ENCODE measurements around the gene DNAJC1. TPM values are rescaled to one million over a fixed set of nuclear protein-coding genes. Genes with fewer than 3 reads are reported as not detected.

DNAJC1 gene
- total RNA-seq, 5 donors from 2014 or later (not counting 1 experiment from before 2014, with no cell fraction given), result 12.8 to 23.1 (median 16.7) TPM

- H3K27ac ChIP-seq (ENCODE audit: low read length), result no peak overlapping the region
- H3K4me1 Mint-ChIP-seq, result peaks cover 0 to 6% (median 0%) of the 10 kb centered on the region in 3 donors
- H3K4me3 ChIP-seq (ENCODE audit: control insufficient read depth in 1 of 2, extremely low read depth in 1 of 2, low read length in 1 of 2), result no peak overlapping the region
- H3K36me3 Mint-ChIP-seq, result peaks cover 25% of the 10 kb centered on the region
- H3K9me3 ChIP-seq, result no peaks in the 10 kb centered on the region
- H3K4me3 Mint-ChIP-seq, result no peak overlapping the region
- WGBS (ENCODE audit: insufficient coverage), result 80% methylated on average over 1 of the region's 2 CpGs
- ATAC-seq (replicated peaks in 1 of 4) (no peak), DNase-seq (no peak)
- H3K27ac Mint-ChIP-seq, result no peak overlapping the region
- CTCF ChIA-PET, result interaction anchor here in 1 of 2 donors (0.6 kb wide), 1 partner anchor 153 kb away, joined by 5 read pairs; no protein-coding TSS in a partner anchor
- no peaks in the 10 kb centered on the region for H3K9me3 Mint-ChIP-seq
- peaks cover 0 to 2% of the 10 kb centered on the region in 2 donors for H3K36me3 ChIP-seq (ENCODE audit: control insufficient read depth in 2 of 2, extremely low read depth in 1 of 2, insufficient read depth in 1 of 2, low read length in 1 of 2)
- POLR2A ChIA-PET, result no interaction called here
- H3K27me3 ChIP-seq (replicated peaks in 1 of 2; ENCODE audit: control insufficient read depth in 2 of 2, extremely low read depth in 1 of 2, insufficient read depth in 2 of 2, low read length in 1 of 2), result no peaks in the 10 kb centered on the region
- no peaks in the 10 kb centered on the region for H3K27me3 Mint-ChIP-seq
- peaks cover 0 to 7% of the 10 kb centered on the region in 2 experiments for H3K4me1 ChIP-seq (ENCODE audit: control insufficient read depth in 1 of 2, extremely low read depth in 1 of 2, insufficient read depth in 2 of 2, low read length in 2 of 2)
Measured at GRCh38 chr10:21912625-21913024, 90.9 kb downstream of the DNAJC1 start.

- POLR2A ChIA-PET, result interaction anchor here in 1 of 2 donors (0.7 kb wide), 1 partner anchor 9 kb away, joined by 6 read pairs; no protein-coding TSS in a partner anchor
- no CpG with 5 or more reads among the region's 5 CpGs for WGBS (ENCODE audit: insufficient coverage)
Measured at GRCh38 chr10:21910798-21911197, 92.7 kb downstream of the DNAJC1 start.

GRCh38 chr10:21907436-21907835, 96.1 kb downstream of the DNAJC1 start:
- Mint-ChIP-seq H3K4me1 (peaks cover 0 to 3% (median 0%) of the 10 kb centered on the region in 3 donors), H3K4me3 (no peak overlapping the region), H3K36me3 (peaks cover 41% of the 10 kb centered on the region), H3K27ac (no peak overlapping the region), H3K9me3 (no peaks in the 10 kb centered on the region), H3K27me3 (no peaks in the 10 kb centered on the region)
- POLR2A ChIA-PET, result no interaction called here
- DNase-seq (no peak), ATAC-seq (replicated peaks in 1 of 4) (no peak)
- WGBS (ENCODE audit: insufficient coverage), result no CpG with 5 or more reads among the region's 2 CpGs
- no peaks in the 10 kb centered on the region for H3K9me3 ChIP-seq
- H3K27me3 ChIP-seq (replicated peaks in 1 of 2; ENCODE audit: control insufficient read depth in 2 of 2, extremely low read depth in 1 of 2, insufficient read depth in 2 of 2, low read length in 1 of 2), result no peaks in the 10 kb centered on the region
- CTCF ChIA-PET, result no interaction called here
- H3K27ac ChIP-seq (ENCODE audit: low read length), result no peak overlapping the region
- peaks cover 0 to 3% of the 10 kb centered on the region in 2 experiments for H3K4me1 ChIP-seq (ENCODE audit: control insufficient read depth in 1 of 2, extremely low read depth in 1 of 2, insufficient read depth in 2 of 2, low read length in 2 of 2)
- peaks cover 0 to 7% of the 10 kb centered on the region in 2 donors for H3K36me3 ChIP-seq (ENCODE audit: control insufficient read depth in 2 of 2, extremely low read depth in 1 of 2, insufficient read depth in 1 of 2, low read length in 1 of 2)
- no peak overlapping the region for H3K4me3 ChIP-seq (ENCODE audit: control insufficient read depth in 1 of 2, extremely low read depth in 1 of 2, low read length in 1 of 2)

More at GRCh38 chr10:21910798-21911197, 92.7 kb downstream of the DNAJC1 start:
- Histone ChIP-seq H3K27ac (ENCODE audit: low read length) (no peak overlapping the region), H3K4me3 (ENCODE audit: control insufficient read depth in 1 of 2, extremely low read depth in 1 of 2, low read length in 1 of 2) (no peak overlapping the region), H3K4me1 (ENCODE audit: control insufficient read depth in 1 of 2, extremely low read depth in 1 of 2, insufficient read depth in 2 of 2, low read length in 2 of 2) (peaks cover 0 to 7% of the 10 kb centered on the region in 2 experiments), H3K9me3 (no peaks in the 10 kb centered on the region), H3K36me3 (ENCODE audit: control insufficient read depth in 2 of 2, extremely low read depth in 1 of 2, insufficient read depth in 1 of 2, low read length in 1 of 2) (peaks cover 0 to 2% of the 10 kb centered on the region in 2 donors), H3K27me3 (replicated peaks in 1 of 2; ENCODE audit: control insufficient read depth in 2 of 2, extremely low read depth in 1 of 2, insufficient read depth in 2 of 2, low read length in 1 of 2) (no peaks in the 10 kb centered on the region)
- Mint-ChIP-seq H3K9me3 (no peaks in the 10 kb centered on the region), H3K4me1 (peaks cover 0 to 6% (median 0%) of the 10 kb centered on the region in 3 donors), H3K27ac (no peak overlapping the region), H3K36me3 (peaks cover 30% of the 10 kb centered on the region), H3K4me3 (no peak overlapping the region), H3K27me3 (no peaks in the 10 kb centered on the region)
- ATAC-seq (replicated peaks in 1 of 4) (no peak), DNase-seq (no peak)
- CTCF ChIA-PET, result no interaction called here

- Mint-ChIP-seq H3K4me3 (no peak overlapping the region), H3K36me3 (peaks cover 35% of the 10 kb centered on the region), H3K27me3 (no peaks in the 10 kb centered on the region), H3K4me1 (no peaks in the 10 kb centered on the region), H3K27ac (no peak overlapping the region), H3K9me3 (no peaks in the 10 kb centered on the region)
- H3K36me3 ChIP-seq (ENCODE audit: control insufficient read depth in 2 of 2, extremely low read depth in 1 of 2, insufficient read depth in 1 of 2, low read length in 1 of 2), result peaks cover 0 to 7% of the 10 kb centered on the region in 2 donors
- POLR2A ChIA-PET, result interaction anchor here in 1 of 2 donors (0.6 kb wide), 1 partner anchor 242 kb away, joined by 3 read pairs; no protein-coding TSS in a partner anchor
- ATAC-seq (replicated peaks in 1 of 4) (no peak), DNase-seq (no peak)
- no peaks in the 10 kb centered on the region for H3K9me3 ChIP-seq
- no peaks in the 10 kb centered on the region for H3K4me1 ChIP-seq (ENCODE audit: control insufficient read depth in 1 of 2, extremely low read depth in 1 of 2, insufficient read depth in 2 of 2, low read length in 2 of 2)
- CTCF ChIA-PET, result interaction anchor here in 1 of 2 donors (0.6 kb wide), 1 partner anchor 143 kb away, joined by 3 read pairs; no protein-coding TSS in a partner anchor
- H3K4me3 ChIP-seq (ENCODE audit: control insufficient read depth in 1 of 2, extremely low read depth in 1 of 2, low read length in 1 of 2), result no peak overlapping the region
- H3K27ac ChIP-seq (ENCODE audit: low read length), result no peak overlapping the region
- whole genome bisulfite sequencing (ENCODE audit: insufficient coverage), result no CpG with 5 or more reads among the region's 2 CpGs
- H3K27me3 ChIP-seq (replicated peaks in 1 of 2; ENCODE audit: control insufficient read depth in 2 of 2, extremely low read depth in 1 of 2, insufficient read depth in 2 of 2, low read length in 1 of 2), result no peaks in the 10 kb centered on the region
Measured at GRCh38 chr10:21904930-21905329, 98.6 kb downstream of the DNAJC1 start.

GRCh38 chr10:21899736-21900135, 103.8 kb downstream of the DNAJC1 start:
- DNase-seq (no peak), ATAC-seq (replicated peaks in 1 of 4) (no peak)
- H3K27me3 ChIP-seq (replicated peaks in 1 of 2; ENCODE audit: control insufficient read depth in 2 of 2, extremely low read depth in 1 of 2, insufficient read depth in 2 of 2, low read length in 1 of 2), result no peaks in the 10 kb centered on the region
- H3K4me1 ChIP-seq (ENCODE audit: control insufficient read depth in 1 of 2, extremely low read depth in 1 of 2, insufficient read depth in 2 of 2, low read length in 2 of 2), result no peaks in the 10 kb centered on the region
- H3K27me3 Mint-ChIP-seq, result no peaks in the 10 kb centered on the region
- CTCF ChIA-PET, result no interaction called here
- no peaks in the 10 kb centered on the region for H3K9me3 ChIP-seq
- no peak overlapping the region for H3K4me3 Mint-ChIP-seq
- no peak overlapping the region for H3K4me3 ChIP-seq (ENCODE audit: control insufficient read depth in 1 of 2, extremely low read depth in 1 of 2, low read length in 1 of 2)
- H3K9me3 Mint-ChIP-seq, result peaks cover 0 to 6% (median 3%) of the 10 kb centered on the region in 3 donors
- H3K36me3 ChIP-seq (ENCODE audit: control insufficient read depth in 2 of 2, extremely low read depth in 1 of 2, insufficient read depth in 1 of 2, low read length in 1 of 2), result peaks cover 11 to 15% of the 10 kb centered on the region in 2 donors
- no peak overlapping the region for H3K27ac Mint-ChIP-seq
- H3K36me3 Mint-ChIP-seq, result peaks cover 55% of the 10 kb centered on the region
- no peak overlapping the region for H3K27ac ChIP-seq (ENCODE audit: low read length)
- WGBS (ENCODE audit: insufficient coverage), result 100% methylated on average over 2 of the region's 5 CpGs
- POLR2A ChIA-PET, result no interaction called here
- no peaks in the 10 kb centered on the region for H3K4me1 Mint-ChIP-seq

- Mint-ChIP-seq H3K27ac (no peak overlapping the region), H3K9me3 (peaks cover 13 to 34% (median 21%) of the 10 kb centered on the region in 3 donors), H3K4me1 (peaks cover 6 to 8% (median 8%) of the 10 kb centered on the region in 3 donors), H3K36me3 (peaks cover 68% of the 10 kb centered on the region), H3K27me3 (no peaks in the 10 kb centered on the region), H3K4me3 (no peak overlapping the region)
- no CpG with 5 or more reads among the region's 1 CpG for WGBS (ENCODE audit: insufficient coverage)
- H3K4me3 ChIP-seq (ENCODE audit: control insufficient read depth in 1 of 2, extremely low read depth in 1 of 2, low read length in 1 of 2), result no peak overlapping the region
- peaks cover 8 to 11% of the 10 kb centered on the region in 2 donors for H3K36me3 ChIP-seq (ENCODE audit: control insufficient read depth in 2 of 2, extremely low read depth in 1 of 2, insufficient read depth in 1 of 2, low read length in 1 of 2)
- ChIA-PET CTCF (no interaction called here), POLR2A (no interaction called here)
- H3K27ac ChIP-seq (ENCODE audit: low read length), result no peak overlapping the region
- H3K4me1 ChIP-seq (ENCODE audit: control insufficient read depth in 1 of 2, extremely low read depth in 1 of 2, insufficient read depth in 2 of 2, low read length in 2 of 2), result peaks cover 1 to 4% of the 10 kb centered on the region in 2 experiments
- H3K9me3 ChIP-seq, result no peaks in the 10 kb centered on the region
- DNase-seq (no peak), ATAC-seq (replicated peaks in 1 of 4) (no peak)
- H3K27me3 ChIP-seq (replicated peaks in 1 of 2; ENCODE audit: control insufficient read depth in 2 of 2, extremely low read depth in 1 of 2, insufficient read depth in 2 of 2, low read length in 1 of 2), result no peaks in the 10 kb centered on the region
Measured at GRCh38 chr10:21895932-21896331, 107.6 kb downstream of the DNAJC1 start.

All from T-cell (primary cell).